GM23338 (cell line): ENCODE measurements around the gene MASP2. TPM values are rescaled to one million over a fixed set of nuclear protein-coding genes. Genes with fewer than 3 reads are reported as not detected.

Source experiments
- ATAC-seq: fragments of 200-7000 bp; cut with Tn5 transposase; 3 replicates; pipeline ENCODE4 v1.9.1; 2020
- DNase-seq: peaks from one replicate; pipeline ENCODE4 v3.0.0-alpha.2; 2015; ENCODE audit warnings: low spot score
- H2AFZ ChIP-seq: fragments of 200-600 bp; sonication (generic); 2 replicates; pipeline ENCODE4 v1.8.0; 2016; ENCODE audit warnings: antibody characterized with exemption, mild to moderate bottlenecking, moderate library complexity
- H3F3A ChIP-seq: fragments of 200-600 bp; sonication (generic); replicated peaks from 2 replicates; pipeline ENCODE4 v1.8.0; 2017; ENCODE audit warnings: antibody characterized with exemption, mixed run types, low read depth
- H3K27ac ChIP-seq: fragments of 200-600 bp; sonication (generic); 2 replicates; pipeline ENCODE4 v1.6.1; 2016; ENCODE audit warnings: low read depth
- H3K27me3 ChIP-seq: fragments of 200-600 bp; sonication (generic); 2 replicates; pipeline ENCODE4 v1.8.0; 2016; ENCODE audit warnings: mild to moderate bottlenecking, mixed run types, moderate library complexity; ENCODE audit not compliant: insufficient read depth
- H3K36me3 ChIP-seq: fragments of 200-600 bp; sonication (generic); 2 replicates; pipeline ENCODE4 v1.8.0; 2016; ENCODE audit warnings: mild to moderate bottlenecking; ENCODE audit not compliant: insufficient read depth
- H3K4me1 ChIP-seq: fragments of 200-600 bp; sonication (generic); 2 replicates; pipeline ENCODE4 v1.8.0; 2016; ENCODE audit warnings: mild to moderate bottlenecking, moderate library complexity; ENCODE audit not compliant: insufficient read depth
- H3K4me2 ChIP-seq: fragments of 200-600 bp; sonication (generic); 2 replicates; pipeline ENCODE4 v1.7.1; 2017; ENCODE audit warnings: mixed run types
- H3K4me3 ChIP-seq: fragments of 200-600 bp; sonication (generic); 2 replicates; pipeline ENCODE4 v1.6.1; 2016; ENCODE audit warnings: mixed run types
- H3K79me2 ChIP-seq: fragments of 200-600 bp; sonication (generic); replicated peaks from 2 replicates; pipeline ENCODE4 v1.8.0; 2017; ENCODE audit warnings: mild to moderate bottlenecking; ENCODE audit not compliant: insufficient read depth
- H3K9me2 ChIP-seq: fragments of 200-600 bp; sonication (generic); 2 replicates; pipeline ENCODE4 v1.8.0; 2017; ENCODE audit not compliant: insufficient read depth
- H4K20me1 ChIP-seq: fragments of 200-600 bp; sonication (generic); replicated peaks from 2 replicates; pipeline ENCODE4 v1.8.0; 2017; ENCODE audit warnings: mild to moderate bottlenecking; ENCODE audit not compliant: insufficient read depth
- H3K27ac Mint-ChIP-seq: 2 replicates; pipeline ENCODE4 v1.8.0; 2020; ENCODE audit warnings: inconsistent platforms, mild to moderate bottlenecking, moderate library complexity, mixed read lengths
- H3K27me3 Mint-ChIP-seq: 3 replicates; pipeline ENCODE4 v1.8.0; 2022; ENCODE audit warnings: low read depth, mild to moderate bottlenecking, moderate library complexity, mixed read lengths, inconsistent platforms; ENCODE audit not compliant: insufficient read depth, poor library complexity
- H3K36me3 Mint-ChIP-seq: 3 replicates; pipeline ENCODE4 v1.8.0; 2021; ENCODE audit warnings: low read depth, mild to moderate bottlenecking, inconsistent platforms, moderate library complexity, mixed read lengths
- H3K4me1 Mint-ChIP-seq: 3 replicates; pipeline ENCODE4 v1.8.0; 2020; ENCODE audit warnings: mild to moderate bottlenecking, inconsistent platforms, mixed read lengths
- H3K4me3 Mint-ChIP-seq: 3 replicates; pipeline ENCODE4 v1.8.0; 2021; ENCODE audit warnings: moderate library complexity, mild to moderate bottlenecking, inconsistent platforms, mixed read lengths
- H3K9me3 Mint-ChIP-seq: 3 replicates; pipeline ENCODE4 v1.8.0; 2020; ENCODE audit warnings: moderate library complexity, mild to moderate bottlenecking, inconsistent platforms, mixed read lengths
- CREB1 ChIP-seq: fragments of 250-450 bp; sonication (Bioruptor Pico); IDR thresholded peaks from 2 replicates; pipeline ENCODE4 v1.5.0; 2020; ENCODE audit warnings: low read depth, mild to moderate bottlenecking, moderate library complexity
- CTCF ChIP-seq, 2 experiments: fragments of 200-600 bp in 1 of 2; sonication (generic) in 1 of 2; conservative IDR thresholded peaks; 2 replicates each; pipeline versions ENCODE4 v1.5.1 to v1.6.1; 2016 to 2017; ENCODE audit warnings: antibody characterized with exemption in 2 of 2, low read depth in 2 of 2, mild to moderate bottlenecking in 2 of 2, moderate library complexity in 1 of 2
- ETS1 ChIP-seq: IDR thresholded peaks from 2 replicates; pipeline ENCODE4 v1.6.1; 2016; ENCODE audit warnings: antibody characterized with exemption
- EZH2 ChIP-seq: fragments of 200-600 bp; sonication (generic); IDR thresholded peaks from one replicate; pipeline ENCODE4 v1.8.0; 2017; ENCODE audit warnings: antibody characterized with exemption, mild to moderate bottlenecking, low read depth; ENCODE audit not compliant: unreplicated experiment
- EZH2phosphoT487 ChIP-seq: fragments of 200-600 bp; sonication (generic); IDR thresholded peaks from one replicate; pipeline ENCODE4 v1.8.1; 2018; ENCODE audit warnings: antibody characterized with exemption; ENCODE audit not compliant: unreplicated experiment
- JUNB ChIP-seq: IDR thresholded peaks from one replicate; pipeline ENCODE4 v1.6.1; 2016; ENCODE audit warnings: antibody characterized with exemption; ENCODE audit not compliant: unreplicated experiment
- NANOG ChIP-seq: IDR thresholded peaks from 2 replicates; pipeline ENCODE4 v1.6.1; 2016; ENCODE audit warnings: antibody characterized with exemption, borderline replicate concordance
- POLR2AphosphoS5 ChIP-seq: IDR thresholded peaks from 2 replicates; pipeline ENCODE4 v1.6.1; 2016; ENCODE audit warnings: antibody characterized with exemption, low read depth
- REST ChIP-seq: IDR thresholded peaks from one replicate; pipeline ENCODE4 v1.6.1; 2018; ENCODE audit warnings: antibody characterized with exemption; ENCODE audit not compliant: unreplicated experiment
- STAT1 ChIP-seq: IDR thresholded peaks from one replicate; pipeline ENCODE4 v1.6.1; 2016; ENCODE audit warnings: antibody characterized with exemption; ENCODE audit not compliant: unreplicated experiment
- ZNF114 ChIP-seq: fragments of 250-450 bp; sonication (Bioruptor Pico); IDR thresholded peaks from 2 replicates; pipeline ENCODE4 v1.5.0; 2020; ENCODE audit warnings: mild to moderate bottlenecking, moderate library complexity
- ZNF331 ChIP-seq: fragments of 250-450 bp; sonication (Bioruptor Pico); IDR thresholded peaks from 2 replicates; pipeline ENCODE4 v1.5.0; 2020; ENCODE audit warnings: low read depth, mild to moderate bottlenecking, moderate library complexity
- ZNF462 ChIP-seq: fragments of 250-450 bp; sonication (Bioruptor Pico); IDR thresholded peaks from 2 replicates; pipeline ENCODE4 v1.5.0; 2020; ENCODE audit warnings: mild to moderate bottlenecking, moderate library complexity
- polyA plus RNA-seq: library from polyadenylated mRNA; unstranded; fragments of >200 nt; fragmentation: Nextera tagmentation; extraction: Ambion mirVana; gene quantifications from 2 replicates; pipeline ENCODE4 v1.2.1, GENCODE V29; 2016
- total RNA-seq: library from RNA; depleted of rRNA; stranded (reverse); fragments of >200 nt; shearing (Covaris generic); gene quantifications from 2 replicates; pipeline ENCODE4 v1.2.3, GENCODE V29; 2014

MASP2 gene
- total and polyA plus RNA-seq, 2 experiments from 2014 or later, result 0.71 to 1.5 TPM

- no peak for DNase-seq
- H2AFZ ChIP-seq, result no peak overlapping the region
- peaks cover 4% of the 10 kb centered on the region; the same call in 1 of the 2 replicates for H4K20me1 ChIP-seq
- Mint-ChIP-seq H3K27ac (no peak overlapping the region), H3K27me3 (no peaks in the 10 kb centered on the region), H3K4me3 (no peak overlapping the region), H3K4me1 (peaks cover 5% of the 10 kb centered on the region), H3K36me3 (peaks cover 63% of the 10 kb centered on the region), H3K9me3 (no peaks in the 10 kb centered on the region)
- H3K27me3 ChIP-seq, result no peaks in the 10 kb centered on the region
- TF ChIP-seq ETS1, result no peak
- TF ChIP-seq ZNF114 (CRISPR knock-in tag), result no peak
- TF ChIP-seq JUNB, result no peak
- TF ChIP-seq CREB1 (CRISPR knock-in tag), result no peak
- TF ChIP-seq EZH2phosphoT487, result no peak
- no peak for TF ChIP-seq REST
- TF ChIP-seq STAT1, result no peak
- no peak for TF ChIP-seq EZH2
- TF ChIP-seq POLR2AphosphoS5, result no peak
- TF ChIP-seq CTCF (conservative IDR thresholded peaks at IDR 0.05; ENCODE audit: low read depth in 2 of 2), result no peak
- no peak for TF ChIP-seq NANOG
- no peak for TF ChIP-seq ZNF331
- TF ChIP-seq ZNF462, result no peak
- H3K4me2 ChIP-seq, result no peak overlapping the region
- peaks cover 46% of the 10 kb centered on the region for H3F3A ChIP-seq
- H3K79me2 ChIP-seq, result peaks cover 7% of the 10 kb centered on the region; the same call in 1 of the 2 replicates
- peaks cover 27% of the 10 kb centered on the region for H3K36me3 ChIP-seq
- no peaks in the 10 kb centered on the region for H3K9me2 ChIP-seq
- 0 out of 2 replicates have a peak, but pooled peaks cover 6% of the 10 kb centered on the region for H3K4me1 ChIP-seq
- H3K4me3 ChIP-seq, result no peak overlapping the region
- no peak overlapping the region for H3K27ac ChIP-seq
- ATAC-seq, result no peak
These were observed 17.9 kb upstream of the MASP2 start for GRCh38 chr1:11064942-11065341.
